Measurements from ENCODE around the gene TMEM88. TPM values are rescaled to one million over a fixed set of nuclear protein-coding genes. Genes with fewer than 3 reads are reported as not detected.

Gene TMEM88
- total and polyA plus RNA-seq, 2 of the 13 experiments (the other 11 are each of a cell fraction or from before 2014, with no cell fraction given), result 0.31 to 0.66 TPM

GRCh38 chr17:7834957-7835813 lies 19.7 kb upstream of the TMEM88 start (continued):
- TF ChIP-seq PBX3 (CRISPR knock-in tag; IDR thresholded peaks at IDR 0.05; ENCODE audit: borderline replicate concordance) (no peak), ZFX (CRISPR knock-in tag; IDR thresholded peaks at IDR 0.05; ENCODE audit: low read depth) (peak; percentile 60; the same call in 1 of the 2 replicates), SIX4 (CRISPR knock-in tag; IDR thresholded peaks at IDR 0.05) (no peak), TBX2 (CRISPR knock-in tag; IDR thresholded peaks at IDR 0.05; ENCODE audit: borderline replicate concordance) (0 out of 2 replicates have a peak, but pooled peaks have one; percentile 41), JUN (CRISPR knock-in tag; IDR thresholded peaks at IDR 0.05) (no peak), ZNF274 (CRISPR knock-in tag; IDR thresholded peaks at IDR 0.05) (no peak), FUBP1 (CRISPR knock-in tag; IDR thresholded peaks at IDR 0.05; ENCODE audit: borderline replicate concordance) (no peak), TFAP4 (IDR thresholded peaks at IDR 0.05; ENCODE audit: borderline replicate concordance, low read depth) (peak; percentile 58; the same call in 1 of the 2 replicates), ZNF768 (CRISPR knock-in tag; IDR thresholded peaks at IDR 0.05) (no peak), TCF12 (IDR thresholded peaks at IDR 0.05) (no peak), TCF12 (CRISPR knock-in tag; IDR thresholded peaks at IDR 0.05) (0 out of 2 replicates have a peak, but pooled peaks have one; percentile 35), HNF1B (CRISPR knock-in tag; IDR thresholded peaks at IDR 0.05) (peak; percentile 28; the same call in 1 of the 2 replicates), ZSCAN29 (CRISPR knock-in tag; conservative IDR thresholded peaks at IDR 0.05) (0 out of 2 replicates have a peak, but pooled peaks have one; percentile 45), DR1 (CRISPR knock-in tag; IDR thresholded peaks at IDR 0.05) (no peak), RFXANK (CRISPR knock-in tag; IDR thresholded peaks at IDR 0.05) (peak; percentile 89), IRF9 (CRISPR knock-in tag; IDR thresholded peaks at IDR 0.05; ENCODE audit: borderline replicate concordance) (no peak), MYPOP (CRISPR knock-in tag; IDR thresholded peaks at IDR 0.05) (no peak), TARDBP (CRISPR knock-in tag; IDR thresholded peaks at IDR 0.05) (peak; percentile 52)

Data from HepG2 (cell line).